WI38 (cell line): ENCODE results near the gene DPH2.

Source experiments
- H3K4me3 ChIP-seq: 2 replicates; pipeline ENCODE4 v1.5.1; 2011; ENCODE audit warnings: low read depth, mild to moderate bottlenecking, control low read depth, low read length
- TF ChIP-seq, protein P1 (sequence below): IDR thresholded peaks from 2 replicates; pipeline ENCODE4 v1.5.1; 2012; ENCODE audit warnings: low read depth, mild to moderate bottlenecking, control low read depth, low read length

DPH2 gene

GRCh38 chr1:43931711-43932660 is 37.8 kb upstream of the DPH2 start:
- TF ChIP-seq, protein P1, sequence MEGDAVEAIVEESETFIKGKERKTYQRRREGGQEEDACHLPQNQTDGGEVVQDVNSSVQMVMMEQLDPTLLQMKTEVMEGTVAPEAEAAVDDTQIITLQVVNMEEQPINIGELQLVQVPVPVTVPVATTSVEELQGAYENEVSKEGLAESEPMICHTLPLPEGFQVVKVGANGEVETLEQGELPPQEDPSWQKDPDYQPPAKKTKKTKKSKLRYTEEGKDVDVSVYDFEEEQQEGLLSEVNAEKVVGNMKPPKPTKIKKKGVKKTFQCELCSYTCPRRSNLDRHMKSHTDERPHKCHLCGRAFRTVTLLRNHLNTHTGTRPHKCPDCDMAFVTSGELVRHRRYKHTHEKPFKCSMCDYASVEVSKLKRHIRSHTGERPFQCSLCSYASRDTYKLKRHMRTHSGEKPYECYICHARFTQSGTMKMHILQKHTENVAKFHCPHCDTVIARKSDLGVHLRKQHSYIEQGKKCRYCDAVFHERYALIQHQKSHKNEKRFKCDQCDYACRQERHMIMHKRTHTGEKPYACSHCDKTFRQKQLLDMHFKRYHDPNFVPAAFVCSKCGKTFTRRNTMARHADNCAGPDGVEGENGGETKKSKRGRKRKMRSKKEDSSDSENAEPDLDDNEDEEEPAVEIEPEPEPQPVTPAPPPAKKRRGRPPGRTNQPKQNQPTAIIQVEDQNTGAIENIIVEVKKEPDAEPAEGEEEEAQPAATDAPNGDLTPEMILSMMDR: no peak
- no peak overlapping the region for H3K4me3 ChIP-seq

DNA sequence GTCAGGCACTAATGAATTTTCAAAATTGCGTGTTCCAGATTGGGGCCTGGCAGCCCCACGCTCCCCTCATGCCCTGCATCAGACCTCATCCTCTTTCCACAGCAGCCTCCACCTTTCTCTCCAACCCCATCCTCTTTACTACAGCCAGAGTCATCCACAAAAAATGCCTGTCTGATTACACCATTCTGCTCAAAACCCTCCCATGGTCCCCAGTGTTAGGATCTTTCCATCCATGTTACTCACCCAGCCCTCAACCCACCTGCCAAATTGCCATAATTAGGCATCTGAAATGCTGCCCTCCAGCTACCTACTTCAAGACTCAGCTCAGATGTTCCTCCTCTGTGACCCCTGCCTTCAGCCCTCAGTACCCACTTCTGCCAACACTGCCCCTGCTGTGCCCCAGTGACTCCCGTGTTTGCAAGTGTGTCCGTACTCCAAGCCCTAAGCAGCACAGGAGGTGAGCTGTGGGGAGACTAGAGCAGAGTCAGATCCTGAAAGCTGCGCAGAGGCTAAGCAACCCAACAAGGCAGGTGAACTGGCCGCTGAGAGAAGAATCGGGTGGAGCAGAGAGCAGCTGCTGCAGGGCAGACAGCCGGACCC is 36.9 kb upstream of the DPH2 start:
- TF ChIP-seq, protein P1: no peak
- peak overlapping the region; percentile 57 for H3K4me3 ChIP-seq

DNA sequence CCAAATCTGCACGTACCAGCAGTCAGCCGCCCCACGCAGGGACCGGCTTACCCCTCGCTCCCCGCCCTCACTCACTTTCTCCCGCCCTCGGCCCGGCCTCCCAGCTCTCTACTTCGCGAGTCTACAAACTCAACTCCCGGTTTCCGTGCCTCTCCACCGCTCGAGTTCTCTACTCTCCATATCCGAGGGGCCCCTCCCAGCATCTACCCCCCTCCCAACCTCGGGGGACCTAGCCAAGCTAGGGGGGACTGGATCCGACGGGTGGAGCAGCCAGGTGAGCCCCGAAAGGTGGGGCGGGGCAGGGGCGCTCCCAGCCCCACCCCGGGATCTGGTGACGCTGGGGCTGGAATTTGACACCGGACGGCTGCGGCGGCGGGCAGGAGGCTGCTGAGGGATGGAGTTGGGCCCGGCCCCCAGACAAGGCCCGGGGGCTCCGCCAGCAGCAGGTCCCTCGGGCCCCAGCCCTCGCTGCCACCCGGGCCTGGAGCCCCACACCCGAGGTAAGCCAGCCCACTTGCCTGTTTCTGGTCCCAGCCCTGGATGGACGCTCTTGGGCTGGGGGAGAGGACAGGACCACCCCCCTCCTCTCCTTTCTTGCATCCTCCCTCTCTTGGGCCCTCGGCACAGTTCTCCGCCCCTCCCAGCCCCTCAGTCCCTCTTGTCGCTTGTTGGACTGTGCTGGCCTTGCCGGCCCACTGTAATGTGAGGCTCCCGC is 36.3 kb upstream of the DPH2 start, which contains the start of gene ARTN:
Gene ARTN, plus strand, starts transcription at position 416 of the 715 bp plus-strand sequence. CDS start 1,856 bp downstream, outside the sequence.
- peak within 1 kb of the TSS; percentile 57 for H3K4me3 ChIP-seq
- TF ChIP-seq, protein P1: no peak

DNA sequence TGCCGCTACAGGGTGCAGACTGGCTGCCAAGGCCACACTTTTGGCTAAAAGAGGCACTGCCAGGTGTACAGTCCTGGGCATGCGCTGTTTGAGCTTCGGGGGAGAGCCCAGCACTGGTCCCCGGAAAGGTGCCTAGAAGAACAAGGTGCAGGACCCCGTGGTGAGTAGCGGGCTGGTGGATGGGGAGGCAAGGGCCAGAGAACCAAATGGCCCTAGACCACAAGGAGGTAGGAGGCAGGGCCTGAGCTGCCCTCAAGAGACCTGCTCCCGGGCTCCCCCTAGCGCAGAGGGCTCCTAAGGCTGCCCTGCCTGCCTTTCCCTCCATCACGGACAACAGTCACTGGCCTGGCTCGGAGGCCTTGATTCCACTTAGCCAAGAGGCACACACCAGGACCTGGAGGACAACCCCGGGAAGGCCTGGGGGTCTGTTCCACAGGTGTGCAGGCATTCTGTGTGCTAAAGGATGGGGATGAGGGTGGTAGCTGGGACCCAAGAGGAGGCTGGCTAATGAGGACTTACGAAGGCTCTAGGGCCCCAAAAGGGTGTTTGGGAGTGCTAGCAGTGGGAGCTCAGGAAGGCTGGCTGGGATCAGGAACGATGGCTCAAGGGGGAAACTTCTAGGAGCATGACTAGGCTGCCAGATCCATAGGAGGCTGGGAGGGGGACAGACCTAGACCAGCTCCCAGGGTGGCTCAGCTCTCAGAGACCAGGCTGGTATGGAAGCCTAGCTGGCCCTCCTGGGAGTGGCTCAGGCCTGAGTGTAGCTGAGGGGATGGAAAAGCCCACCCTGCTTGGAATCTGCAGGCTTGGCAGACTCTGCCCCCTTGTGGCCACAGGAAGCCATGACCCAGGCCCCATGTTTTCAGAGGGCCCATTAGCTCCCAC is 35.5 kb upstream of the DPH2 start:
- TF ChIP-seq, protein P1: peak; percentile 81
- no peak overlapping the region for H3K4me3 ChIP-seq

DNA sequence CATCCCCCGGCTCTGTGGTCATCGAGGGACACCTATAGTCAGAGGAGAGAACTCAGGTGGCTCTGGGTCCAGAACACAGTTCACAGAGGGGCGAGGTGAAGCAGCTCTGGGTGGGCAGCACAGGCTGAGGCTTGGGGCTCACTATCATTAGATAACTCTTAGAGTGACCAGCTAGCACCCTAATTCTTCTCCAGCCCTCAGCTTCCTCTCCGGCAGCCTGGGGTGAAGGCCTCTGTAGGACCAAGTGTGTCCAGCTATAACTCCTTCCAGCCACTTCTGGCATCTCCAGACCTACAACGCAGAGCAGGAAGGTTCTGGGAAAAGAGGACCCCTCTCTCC is 34.9 kb upstream of the DPH2 start:
- H3K4me3 ChIP-seq: no peak overlapping the region
- TF ChIP-seq, protein P1: no peak

- peak overlapping the region; percentile 23; the same call in 1 of the 2 replicates for H3K4me3 ChIP-seq
- TF ChIP-seq, protein P1: no peak
These were observed 33.9 kb upstream of the DPH2 start for GRCh38 chr1:43935711-43936427.
